ACHN (cell line): ENCODE data around the gene PPARGC1A.

Experiments used
- DNase-seq: peaks from one replicate; pipeline ENCODE4 v3.0.0-alpha.2; 2015
- in situ Hi-C: cut with HindIII; loops from 2 replicates; pipeline ENCODE4 v1.10.0; 2017; ENCODE audit warnings: low sequenced_read_pairs, low pct_ligation_motif_present, low pct_unique_long_range_greater_than_20kb

PPARGC1A gene

DNA sequence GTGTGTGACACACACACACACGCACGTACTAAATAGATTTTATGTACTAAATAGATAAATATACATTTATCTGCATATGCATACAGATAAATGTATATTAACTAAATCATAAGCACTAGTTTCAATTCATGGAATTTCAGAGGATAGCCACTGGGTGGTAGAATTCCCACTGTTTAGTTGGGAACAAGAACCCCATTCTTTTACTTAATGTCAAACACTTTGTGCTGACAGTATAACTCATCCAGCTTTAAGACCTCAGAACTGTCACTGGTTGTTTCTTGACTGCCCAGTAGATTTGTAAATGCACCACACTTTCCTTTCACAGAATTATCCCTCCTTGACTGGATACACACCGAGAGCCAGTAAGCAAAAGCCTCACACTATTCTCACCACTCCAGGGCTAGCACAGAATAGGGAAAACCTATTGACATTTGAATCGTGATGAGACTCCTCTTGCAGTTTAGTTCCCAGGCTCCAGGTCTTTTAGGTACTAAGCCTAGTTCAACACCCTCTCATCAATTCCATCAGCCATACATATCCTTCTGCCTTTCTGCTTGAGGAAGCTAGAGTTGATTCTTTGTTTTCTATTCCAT lies 32.4 kb downstream of the PPARGC1A start:
- DNase-seq, result peak; percentile 21

DNA sequence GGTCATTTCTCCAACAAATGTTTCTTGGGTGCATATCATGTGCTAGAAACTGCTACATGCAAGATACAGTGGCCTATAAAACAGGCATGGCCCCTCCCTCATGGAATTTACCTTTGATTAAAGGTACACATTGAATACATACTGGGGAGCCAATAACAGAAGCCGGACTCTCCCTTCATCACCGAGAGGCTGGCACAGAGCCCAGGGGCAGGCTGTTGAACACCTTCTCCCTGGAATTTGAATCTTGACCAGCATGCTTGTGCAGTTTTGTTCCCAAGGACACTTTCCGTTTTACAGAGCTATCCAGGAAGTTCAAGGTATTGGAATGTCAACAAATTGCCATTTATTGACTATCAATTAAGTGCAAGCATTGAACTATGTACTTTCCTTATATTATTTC lies 33.2 kb downstream of the PPARGC1A start:
- no peak for DNase-seq
- in situ Hi-C loops, result no loop called here

More for the DNA sequence above, 32.4 kb downstream of the PPARGC1A start:
- in situ Hi-C loops, result no loop called here

DNA sequence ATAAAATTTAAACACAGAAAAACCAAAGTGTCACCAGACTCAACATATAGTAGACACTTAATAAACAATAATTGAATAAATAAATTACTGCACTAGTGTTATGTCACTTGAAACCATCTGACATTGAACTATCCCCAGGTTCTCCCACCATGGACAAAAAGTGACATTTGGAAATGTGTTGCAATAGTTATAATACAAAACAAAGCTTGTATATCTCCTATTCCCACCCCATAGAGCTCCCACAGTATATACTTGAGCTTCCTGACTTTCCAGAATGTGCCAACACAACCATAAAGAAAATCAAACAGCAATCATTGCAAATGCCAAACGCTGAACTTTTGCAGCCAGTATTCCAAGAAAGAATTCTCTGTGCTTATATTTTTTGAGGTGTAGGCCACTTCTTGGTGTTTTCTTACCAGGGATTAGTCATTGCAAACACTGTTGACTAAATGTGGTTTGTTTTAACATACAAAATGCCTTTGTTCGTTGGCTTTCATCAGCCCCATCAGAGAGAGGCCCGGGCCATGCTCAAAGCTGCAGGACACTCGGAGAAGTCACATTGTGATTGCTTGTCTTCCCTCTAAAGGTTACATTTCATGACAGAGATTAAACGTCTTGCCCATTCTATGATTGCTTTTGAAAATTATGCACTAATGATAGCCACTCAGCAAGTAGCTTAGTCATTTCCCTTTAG lies 33.8 kb downstream of the PPARGC1A start:
- DNase-seq, result no peak

GRCh38 chr4:23853986-23854660 lies 35.7 kb downstream of the PPARGC1A start:
- in situ Hi-C loops, result no loop called here
- DNase-seq, result no peak

More for the DNA sequence above, 33.8 kb downstream of the PPARGC1A start:
- in situ Hi-C loops, result no loop called here

GRCh38 chr4:23851464-23851863 lies 38.4 kb downstream of the PPARGC1A start:
- no peak for DNase-seq
- in situ Hi-C loops, result no loop called here

- DNase-seq, result no peak
- in situ Hi-C loops, result no loop called here
Observed at GRCh38 chr4:23847158-23847557, 42.7 kb downstream of the PPARGC1A start.

GRCh38 chr4:23844961-23845360 lies 44.9 kb downstream of the PPARGC1A start:
- DNase-seq, result no peak
- in situ Hi-C loops, result no loop called here

- in situ Hi-C loops, result no loop called here
- DNase-seq, result no peak
Observed at GRCh38 chr4:23839279-23839678, 50.6 kb downstream of the PPARGC1A start.

GRCh38 chr4:23838607-23839006 lies 51.2 kb downstream of the PPARGC1A start:
- DNase-seq, result no peak
- in situ Hi-C loops, result no loop called here

DNA sequence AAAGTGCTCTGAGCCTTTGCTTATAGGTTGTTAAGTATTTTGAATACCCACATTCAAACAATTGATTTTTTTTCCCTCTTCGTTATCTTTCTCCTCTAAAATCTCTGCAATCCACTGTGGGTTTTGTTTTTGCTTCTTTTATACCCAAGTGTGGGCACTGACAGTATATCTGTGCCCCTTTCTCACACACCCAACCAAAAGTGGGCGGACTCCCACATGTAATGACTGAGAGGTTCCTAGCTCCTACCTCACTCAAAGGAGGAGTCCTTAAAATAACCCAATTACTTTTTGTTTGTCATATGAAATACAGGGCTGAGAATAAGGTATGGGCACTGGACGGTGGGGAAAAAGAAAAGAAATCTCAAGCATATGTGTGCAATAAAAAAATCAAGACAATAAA lies 51.7 kb downstream of the PPARGC1A start:
- in situ Hi-C loops, result no loop called here
- DNase-seq, result no peak

GRCh38 chr4:23837371-23837770 lies 52.5 kb downstream of the PPARGC1A start:
- in situ Hi-C loops, result no loop called here
- DNase-seq, result no peak

DNA sequence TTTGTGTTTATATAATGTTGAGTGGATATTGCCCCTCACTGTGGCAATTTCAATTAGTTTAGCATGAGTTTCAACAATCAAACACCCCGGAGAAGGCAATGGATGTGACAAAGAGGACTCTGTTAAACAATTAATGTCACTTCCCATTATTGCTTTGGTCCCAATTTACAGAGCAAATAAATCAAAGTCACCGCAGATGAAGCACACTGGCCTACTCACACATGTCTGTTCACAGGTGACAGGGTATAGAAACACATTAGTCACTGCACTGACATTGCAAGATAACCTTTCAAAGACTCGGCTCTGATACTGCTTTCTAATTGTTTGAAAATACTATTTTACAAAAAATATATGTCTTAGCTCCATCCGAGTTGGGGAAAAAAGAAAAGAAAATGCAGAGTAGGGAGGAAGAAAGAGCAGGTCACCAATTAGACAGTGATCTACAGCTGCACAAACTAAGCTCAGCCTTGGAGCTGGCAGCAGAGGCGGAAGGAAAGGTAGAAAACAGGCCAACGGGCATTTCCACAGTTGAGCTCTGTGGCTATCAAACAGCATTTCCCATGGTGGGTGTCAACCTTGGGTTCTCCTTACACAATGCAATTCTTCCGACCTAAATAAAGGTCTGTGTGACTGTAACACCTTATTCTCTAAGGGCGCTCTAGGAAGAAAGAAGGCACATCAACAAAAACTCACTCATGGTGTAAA lies 53.9 kb downstream of the PPARGC1A start:
- in situ Hi-C loops, result no loop called here
- no peak for DNase-seq

DNA sequence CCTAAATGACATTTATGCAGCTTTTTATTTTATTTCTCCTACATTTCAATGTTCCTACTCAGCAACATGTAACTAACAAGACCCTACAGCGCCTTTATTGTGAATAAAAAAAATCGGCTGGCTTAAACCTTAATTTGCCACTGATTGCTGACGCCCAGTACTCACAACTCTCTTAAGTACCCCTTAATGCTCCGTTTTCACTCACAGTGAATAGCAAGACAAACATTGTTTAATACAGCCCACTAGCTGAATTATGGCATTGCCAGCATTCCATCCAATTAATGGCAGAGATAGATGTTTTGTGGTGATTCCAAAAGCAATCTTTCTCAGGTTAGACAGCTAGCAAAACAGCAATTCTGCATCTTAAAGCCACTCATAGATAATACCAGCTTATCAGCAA lies 61.1 kb downstream of the PPARGC1A start:
- in situ Hi-C loops, result no loop called here
- no peak for DNase-seq

GRCh38 chr4:23828020-23828715 lies 61.7 kb downstream of the PPARGC1A start:
- in situ Hi-C loops, result no loop called here
- no peak for DNase-seq

DNA sequence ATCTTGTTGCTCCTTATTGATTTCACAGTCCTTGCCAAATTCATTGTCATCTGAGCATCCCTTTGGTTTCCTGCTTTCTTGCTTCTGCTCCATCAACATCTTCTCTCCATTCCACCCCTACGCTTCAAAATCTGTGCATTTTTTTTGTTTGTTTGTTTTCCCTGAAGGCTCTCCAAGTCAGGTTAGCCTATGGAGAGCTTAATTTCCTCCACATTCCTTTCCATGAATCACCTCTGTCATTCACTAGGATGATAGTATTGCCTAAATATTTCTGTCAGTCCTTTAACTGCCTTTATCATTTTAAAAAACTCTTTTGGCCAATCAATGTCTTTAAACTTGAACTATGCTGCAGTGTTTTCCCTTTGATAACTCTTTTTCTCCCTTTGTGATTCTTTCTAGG lies 67.7 kb downstream of the PPARGC1A start:
- peak; percentile 18 for DNase-seq
- in situ Hi-C loops, result no loop called here

DNA sequence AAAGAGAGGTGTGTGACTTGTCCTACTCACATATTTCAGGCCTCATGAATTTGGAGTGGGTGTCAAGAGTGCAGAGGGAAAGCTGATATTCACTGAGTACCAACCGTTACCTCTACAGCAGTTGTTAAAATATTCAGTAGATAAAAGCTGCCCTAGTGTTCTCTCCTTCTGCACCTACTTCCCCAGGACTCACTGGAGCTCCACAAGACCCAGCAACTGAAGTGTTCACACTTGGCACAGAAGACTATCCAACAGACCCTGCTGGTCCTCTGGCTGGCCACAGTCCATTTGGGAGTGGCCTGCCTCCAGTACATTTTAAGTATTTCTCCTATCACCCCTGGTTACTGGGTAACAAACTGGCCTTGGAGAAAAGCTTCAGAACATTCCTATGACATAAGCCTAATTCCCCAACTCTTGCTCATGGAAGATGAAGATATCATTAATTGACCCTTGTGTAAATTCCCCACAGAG lies 70.8 kb downstream of the PPARGC1A start:
- peak; percentile 78 for DNase-seq

DNA sequence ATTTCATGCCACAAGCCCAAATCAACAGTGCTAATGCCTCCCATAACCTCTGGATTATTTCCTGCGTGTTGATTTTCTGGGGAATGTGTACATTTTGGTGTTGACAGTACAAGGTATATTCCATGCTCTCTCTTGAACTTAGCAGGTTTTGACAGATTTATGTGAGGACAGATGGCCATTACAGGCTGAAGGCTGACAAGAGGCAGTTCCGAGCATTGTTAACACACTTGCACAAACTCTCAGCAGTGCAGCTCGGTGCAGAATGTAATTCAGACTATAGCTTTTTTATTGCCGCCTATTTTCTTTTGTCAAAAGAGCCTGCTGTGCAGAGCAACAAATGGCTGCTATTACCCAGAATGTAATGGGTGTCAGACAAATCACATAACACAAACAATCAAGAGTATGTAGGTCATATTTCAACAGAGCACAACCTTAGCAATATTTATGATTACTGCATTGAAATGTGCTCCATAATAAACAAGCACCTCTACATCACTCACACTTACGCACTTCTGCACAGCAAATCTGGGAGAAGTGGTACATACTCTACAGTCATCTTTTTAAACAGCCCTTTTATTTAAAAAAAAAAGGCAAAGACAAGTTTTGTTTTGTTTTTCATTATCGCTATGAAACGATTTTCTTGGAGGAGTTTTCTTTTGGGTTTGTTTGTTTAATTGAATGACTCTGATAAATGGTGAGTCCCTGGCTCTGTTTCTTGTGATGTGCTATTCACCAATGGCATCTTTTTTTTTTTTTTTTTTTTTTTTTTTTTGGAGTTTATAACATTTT lies 71.6 kb downstream of the PPARGC1A start:
- in situ Hi-C loops, result no loop called here
- DNase-seq, result no peak

More for the DNA sequence above, 70.8 kb downstream of the PPARGC1A start:
- in situ Hi-C loops, result no loop called here
